ENCODE results near the gene DBET. TPM values are rescaled to one million over a fixed set of nuclear protein-coding genes. Genes with fewer than 3 reads are reported as not detected.
"Not testable (repeated sequence)": the region's sequence is repeated elsewhere in the genome, so short reads cannot be mapped to it uniquely, and the experiment has no call there.

The DBET gene
- total RNA-seq (2014; rRNA removed; shearing (Covaris generic)), result not detected in 2 replicates
- polyA plus RNA-seq (2015; cell fraction: cytosol; rRNA removed), result not detected in 2 replicates
- not detected in 2 replicates for polyA plus RNA-seq (2015; cell fraction: nucleus; rRNA removed)

- not testable (repeated sequence) for DNase-seq (ENCODE audit: low read depth)
Measured at GRCh38 chr4:190064342-190064741, at the start of gene DBET. DBET (plus strand) TSS chr4:190064502.

- DNase-seq (ENCODE audit: low read depth), result peak; percentile 61
Measured at GRCh38 chr4:190014771-190015537, 49.3 kb upstream of the DBET start.

- DNase-seq (ENCODE audit: low read depth), result no peak
Measured at GRCh38 chr4:190015538-190016368, 48.5 kb upstream of the DBET start.

- no peak for DNase-seq (ENCODE audit: low read depth)
Measured at GRCh38 chr4:190016369-190017289, 47.7 kb upstream of the DBET start.

- DNase-seq (ENCODE audit: low read depth), result no peak
Measured at GRCh38 chr4:190017357-190018200, 46.7 kb upstream of the DBET start.

- no peak for DNase-seq (ENCODE audit: low read depth)
Measured at GRCh38 chr4:190018201-190018920, 45.9 kb upstream of the DBET start.

GRCh38 chr4:190019023-190019858 lies 45.1 kb upstream of the DBET start:
- DNase-seq (ENCODE audit: low read depth), result no peak

- DNase-seq (ENCODE audit: low read depth), result not testable (repeated sequence)
Measured at GRCh38 chr4:190019859-190020463, 44.3 kb upstream of the DBET start.

- peak; percentile 64 for DNase-seq (ENCODE audit: low read depth)
Measured at GRCh38 chr4:190020790-190021717, 43.2 kb upstream of the DBET start.

GRCh38 chr4:190021973-190022372 lies 42.3 kb upstream of the DBET start:
- DNase-seq (ENCODE audit: low read depth), result not testable (repeated sequence)

GRCh38 chr4:190022614-190023281 lies 41.6 kb upstream of the DBET start:
- DNase-seq (ENCODE audit: low read depth), result not testable (repeated sequence)

- not testable (repeated sequence) for DNase-seq (ENCODE audit: low read depth)
Measured at GRCh38 chr4:190027156-190027555, 37.1 kb upstream of the DBET start, which contains the start of gene FRG2. FRG2 (minus strand) TSS chr4:190027256; CDS start chr4:190027204, 52 bp downstream.

GRCh38 chr4:190031264-190031663 lies 33.0 kb upstream of the DBET start:
- not testable (repeated sequence) for DNase-seq (ENCODE audit: low read depth)

- not testable (repeated sequence) for DNase-seq (ENCODE audit: low read depth)
Measured at GRCh38 chr4:190037704-190038388, 26.5 kb upstream of the DBET start.

- not testable (repeated sequence) for DNase-seq (ENCODE audit: low read depth)
Measured at GRCh38 chr4:190040873-190041272, 23.4 kb upstream of the DBET start.

GRCh38 chr4:190047627-190048026 lies 16.7 kb upstream of the DBET start:
- DNase-seq (ENCODE audit: low read depth), result not testable (repeated sequence)
